Natural killer cell (primary cell): ENCODE results near the gene CHST11. TPM values are rescaled to one million over a fixed set of nuclear protein-coding genes. Genes with fewer than 3 reads are reported as not detected.

Source experiments
- ATAC-seq, 3 donors: fragments of 150-1000 bp in 2 of 3; fragments of 200-7000 bp in 1 of 3; cut with Tn5 transposase; 1 replicate in 1 of 3; 2 replicates in 2 of 3; pipeline ENCODE4 v1.10.0; 2021; ENCODE audit warnings: mild to moderate bottlenecking in 2 of 3, moderate library complexity in 2 of 3
- DNase-seq, 2 donors: peaks; one replicate each; pipeline versions ENCODE4 v3.0.0 to v3.0.0-alpha.2; 2013 to 2021; ENCODE audit warnings: mixed read lengths in 1 of 2
- H3K27ac ChIP-seq: one replicate; pipeline ENCODE4 v1.5.1; 2013; ENCODE audit warnings: mild to moderate bottlenecking, low read length
- H3K27me3 ChIP-seq: one replicate; pipeline ENCODE4 v1.6.1; 2013; ENCODE audit warnings: low read length; ENCODE audit not compliant: control insufficient read depth, insufficient read depth
- H3K36me3 ChIP-seq: one replicate; pipeline ENCODE4 v1.6.1; 2013; ENCODE audit warnings: low read length; ENCODE audit not compliant: control insufficient read depth, insufficient read depth
- H3K4me1 ChIP-seq: one replicate; pipeline ENCODE4 v1.6.1; 2013; ENCODE audit warnings: low read length; ENCODE audit not compliant: control insufficient read depth, insufficient read depth
- H3K4me3 ChIP-seq: one replicate; pipeline ENCODE4 v1.5.1; 2013; ENCODE audit warnings: low read length
- H3K9me3 ChIP-seq: one replicate; pipeline ENCODE4 v1.6.1; 2013; ENCODE audit warnings: low read length; ENCODE audit not compliant: control insufficient read depth, insufficient read depth
- H3K27ac Mint-ChIP-seq, 2 donors: one replicate each; pipeline ENCODE4 v1.8.0; 2022; ENCODE audit warnings: mild to moderate bottlenecking in 2 of 2, mixed read lengths in 2 of 2, moderate library complexity in 1 of 2
- H3K27me3 Mint-ChIP-seq, 2 donors: one replicate each; pipeline ENCODE4 v1.8.0; 2022; ENCODE audit warnings: low read depth in 2 of 2, mixed read lengths in 2 of 2
- H3K36me3 Mint-ChIP-seq: one replicate; pipeline ENCODE4 v1.8.0; 2022; ENCODE audit warnings: mixed read lengths
- H3K4me1 Mint-ChIP-seq, 2 donors: one replicate each; pipeline ENCODE4 v1.8.0; 2022; ENCODE audit warnings: mixed read lengths in 2 of 2
- H3K4me3 Mint-ChIP-seq: one replicate; pipeline ENCODE4 v1.8.0; 2022; ENCODE audit warnings: mild to moderate bottlenecking, moderate library complexity, mixed read lengths
- H3K9me3 Mint-ChIP-seq, 2 donors: one replicate each; pipeline ENCODE4 v1.8.0; 2022; ENCODE audit warnings: mixed read lengths in 2 of 2
- CTCF ChIP-seq: fragments of 200-600 bp; IDR thresholded peaks from one replicate; pipeline ENCODE4 v1.8.0; 2022; ENCODE audit warnings: antibody characterized with exemption
- WGBS: methylation state at CpG from one replicate; pipeline ENCODE4 v1.1.7; 2013; ENCODE audit warnings: missing lambda C conversion rate; ENCODE audit not compliant: insufficient coverage; 5-methylcytosine and 5-hydroxymethylcytosine counted together
- intact Hi-C: fragments of 100-400 bp; cut with micrococcal nuclease; formaldehyde crosslinking; loops from one replicate; pipeline ENCODE4 v1.14.2; 2022
- total RNA-seq, 4 donors: library from RNA; stranded (reverse); fragments of 120-200 nt in 1 of 4; gene quantifications; one replicate each; pipeline versions ENCODE4 v1.2.3 to v1.2.4, GENCODE V29; 2013 to 2022

CHST11 gene
- total RNA-seq, 3 donors from 2014 or later (not counting 1 experiment from before 2014, with no cell fraction given), result 85.3 to 118 (median 96.1) TPM

GRCh38 chr12:104736307-104736706, 279.6 kb downstream of the CHST11 start:
- H3K9me3 ChIP-seq, result no peaks in the 10 kb centered on the region
- Mint-ChIP-seq H3K27ac (peak overlapping the region; percentile 86 to 89), H3K27me3 (no peaks in the 10 kb centered on the region), H3K36me3 (no peaks in the 10 kb centered on the region), H3K9me3 (no peaks in the 10 kb centered on the region), H3K4me3 (no peak overlapping the region), H3K4me1 (peaks cover 78 to 87% of the 10 kb centered on the region in 2 donors)
- no peaks in the 10 kb centered on the region for H3K36me3 ChIP-seq
- TF ChIP-seq CTCF, result no peak
- H3K27me3 ChIP-seq, result no peaks in the 10 kb centered on the region
- DNase-seq, result no peak
- ATAC-seq, result no peak
- peaks cover 81% of the 10 kb centered on the region for H3K4me1 ChIP-seq
- no peak overlapping the region for H3K27ac ChIP-seq
- WGBS, result 93% methylated on average over 6 of the region's 6 CpGs
- intact Hi-C loops, result no loop called here
- H3K4me3 ChIP-seq, result no peak overlapping the region

DNA sequence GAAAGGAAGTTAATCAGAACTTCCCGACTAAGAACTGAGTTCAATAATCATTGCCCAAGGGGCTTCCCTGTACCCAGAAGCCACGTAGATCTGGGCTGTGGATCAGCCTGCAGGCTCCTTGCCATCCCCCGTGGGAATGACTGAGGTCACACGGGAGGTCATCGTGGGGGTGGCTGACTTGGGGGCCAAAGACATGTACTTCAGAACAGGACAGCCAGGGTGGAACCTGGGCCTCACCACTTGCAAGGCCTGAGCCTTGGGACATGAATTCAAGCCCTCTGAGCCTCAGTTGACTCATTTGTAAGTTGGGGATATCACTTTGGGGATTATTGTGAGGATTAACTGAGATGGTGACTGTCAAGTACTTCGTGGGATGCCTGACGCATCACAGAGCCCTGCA, 280.4 kb downstream of the CHST11 start:
- Mint-ChIP-seq H3K9me3 (no peaks in the 10 kb centered on the region), H3K27me3 (no peaks in the 10 kb centered on the region), H3K27ac (peak overlapping the region; percentile 86 to 89), H3K4me3 (no peak overlapping the region), H3K36me3 (no peaks in the 10 kb centered on the region), H3K4me1 (peaks cover 85 to 92% of the 10 kb centered on the region in 2 donors)
- no peak for TF ChIP-seq CTCF
- H3K27me3 ChIP-seq, result no peaks in the 10 kb centered on the region
- intact Hi-C loops, result no loop called here
- no peak overlapping the region for H3K27ac ChIP-seq
- no peaks in the 10 kb centered on the region for H3K9me3 ChIP-seq
- no peak for ATAC-seq
- H3K4me3 ChIP-seq, result no peak overlapping the region
- H3K4me1 ChIP-seq, result peaks cover 89% of the 10 kb centered on the region
- 94% methylated on average over 7 of the region's 7 CpGs for WGBS
- no peak for DNase-seq
- no peaks in the 10 kb centered on the region for H3K36me3 ChIP-seq

GRCh38 chr12:104737791-104738301, 281.1 kb downstream of the CHST11 start:
- peaks cover 95% of the 10 kb centered on the region for H3K4me1 ChIP-seq
- ATAC-seq, result no peak
- H3K27ac Mint-ChIP-seq, result peak overlapping the region; percentile 86 to 89
- no peak for TF ChIP-seq CTCF
- H3K27me3 Mint-ChIP-seq, result no peaks in the 10 kb centered on the region
- no peak overlapping the region for H3K4me3 Mint-ChIP-seq
- no peak overlapping the region for H3K27ac ChIP-seq
- H3K36me3 Mint-ChIP-seq, result no peaks in the 10 kb centered on the region
- DNase-seq, result no peak
- 87% methylated on average over 13 of the region's 13 CpGs for WGBS
- H3K36me3 ChIP-seq, result no peaks in the 10 kb centered on the region
- no peaks in the 10 kb centered on the region for H3K9me3 Mint-ChIP-seq
- H3K9me3 ChIP-seq, result no peaks in the 10 kb centered on the region
- no peaks in the 10 kb centered on the region for H3K27me3 ChIP-seq
- no peak overlapping the region for H3K4me3 ChIP-seq
- peaks cover 90 to 94% of the 10 kb centered on the region in 2 donors for H3K4me1 Mint-ChIP-seq
- intact Hi-C loops, result no loop called here

GRCh38 chr12:104738331-104738730, 281.6 kb downstream of the CHST11 start:
- H3K27ac ChIP-seq, result no peak overlapping the region
- no peaks in the 10 kb centered on the region for H3K9me3 Mint-ChIP-seq
- intact Hi-C loops, result no loop called here

More at GRCh38 chr12:104738331-104738730, 281.6 kb downstream of the CHST11 start:
- Histone ChIP-seq H3K27me3 (no peaks in the 10 kb centered on the region), H3K9me3 (no peaks in the 10 kb centered on the region), H3K4me3 (no peak overlapping the region), H3K36me3 (no peaks in the 10 kb centered on the region), H3K4me1 (peaks cover 95% of the 10 kb centered on the region)
- 91% methylated on average over 8 of the region's 8 CpGs for WGBS
- TF ChIP-seq CTCF, result no peak
- H3K27me3 Mint-ChIP-seq, result no peaks in the 10 kb centered on the region
- ATAC-seq (no peak), DNase-seq (no peak)
- peaks cover 90 to 93% of the 10 kb centered on the region in 2 donors for H3K4me1 Mint-ChIP-seq
- H3K4me3 Mint-ChIP-seq, result no peak overlapping the region
- H3K36me3 Mint-ChIP-seq, result no peaks in the 10 kb centered on the region
- peak overlapping the region; percentile 86 to 89 for H3K27ac Mint-ChIP-seq
